ENCODE data around the gene CDCA8.

Gene CDCA8

DNA sequence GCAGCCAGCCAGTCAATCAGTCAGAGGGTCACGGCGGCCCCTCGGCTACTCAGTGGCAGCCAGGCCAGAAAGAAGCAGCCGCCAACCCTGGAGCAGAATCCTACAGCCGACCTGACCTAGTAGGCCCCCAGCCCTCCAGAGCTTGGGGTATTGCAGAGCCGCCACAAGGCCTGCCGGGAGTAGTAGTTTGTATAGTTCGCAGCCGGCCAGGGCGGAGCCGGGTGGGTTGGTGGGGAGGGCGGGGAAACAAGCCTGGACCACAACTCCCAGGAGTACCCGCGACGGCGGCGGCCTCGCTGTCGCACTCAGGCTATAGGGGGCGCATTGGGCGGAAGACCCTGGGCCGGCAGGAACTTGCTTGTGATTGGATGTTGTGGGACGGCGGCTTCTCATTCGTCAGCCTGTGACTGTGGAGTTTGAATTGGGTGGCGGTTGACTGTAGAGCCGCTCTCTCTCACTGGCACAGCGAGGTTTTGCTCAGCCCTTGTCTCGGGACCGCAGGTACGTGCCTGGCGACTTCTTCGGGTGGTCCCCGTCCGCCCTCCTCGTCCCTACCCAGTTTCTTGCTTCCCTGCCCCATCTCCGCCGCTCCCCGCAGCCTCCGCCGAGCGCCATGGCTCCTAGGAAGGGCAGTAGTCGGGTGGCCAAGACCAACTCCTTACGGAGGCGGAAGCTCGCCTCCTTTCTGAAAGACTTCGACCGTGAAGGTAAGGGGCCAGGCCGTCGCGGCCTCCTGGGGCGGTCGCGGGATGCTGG lies at the start of gene CDCA8:
TSS of gene CDCA8 (plus strand) at position 439 of the 756 bp plus-strand sequence. CDS start at position 614, 175 bp downstream.
- DNase-seq, result peak; percentile 96 to 98

DNA sequence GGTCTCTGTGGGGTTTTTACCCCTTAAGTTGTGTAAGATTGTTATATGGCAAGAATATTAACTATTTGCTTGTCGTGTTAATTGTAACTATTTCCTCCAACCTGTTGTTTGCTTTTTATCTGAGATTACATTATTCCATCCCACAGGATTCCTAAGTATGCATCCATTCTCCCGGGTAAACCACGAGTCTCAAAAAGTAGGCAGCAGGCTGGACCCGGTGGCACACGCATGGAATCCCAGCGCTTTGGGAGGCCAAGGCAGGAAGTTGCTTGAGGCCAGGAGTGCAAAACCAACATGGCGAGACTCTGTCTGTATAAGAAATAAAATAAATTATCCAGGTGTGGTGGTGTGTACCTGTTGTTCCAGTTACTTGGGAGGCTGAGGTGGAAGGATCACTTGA lies 45.0 kb upstream of the CDCA8 start:
- DNase-seq, result no peak

DNA sequence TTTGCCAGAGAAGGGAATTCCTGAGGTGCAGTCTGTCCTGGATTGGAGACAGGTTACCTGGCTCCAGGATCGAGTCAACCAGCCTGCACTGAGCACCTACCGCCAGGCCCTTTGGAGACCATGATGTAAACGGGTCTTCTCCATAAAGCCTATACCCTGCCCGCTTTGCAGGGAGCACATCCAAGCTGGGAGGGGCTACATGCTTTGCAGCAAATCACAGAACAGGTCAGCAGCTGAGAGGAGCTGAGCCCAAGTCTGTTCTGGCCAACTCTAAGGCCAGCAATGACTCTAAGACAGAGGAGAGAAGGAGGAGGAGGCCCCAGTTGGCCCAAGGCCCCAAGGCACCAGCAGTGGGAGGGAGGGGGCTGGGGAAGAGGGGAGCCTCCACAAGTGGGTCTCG lies 42.1 kb upstream of the CDCA8 start:
- DNase-seq, result no peak

DNA sequence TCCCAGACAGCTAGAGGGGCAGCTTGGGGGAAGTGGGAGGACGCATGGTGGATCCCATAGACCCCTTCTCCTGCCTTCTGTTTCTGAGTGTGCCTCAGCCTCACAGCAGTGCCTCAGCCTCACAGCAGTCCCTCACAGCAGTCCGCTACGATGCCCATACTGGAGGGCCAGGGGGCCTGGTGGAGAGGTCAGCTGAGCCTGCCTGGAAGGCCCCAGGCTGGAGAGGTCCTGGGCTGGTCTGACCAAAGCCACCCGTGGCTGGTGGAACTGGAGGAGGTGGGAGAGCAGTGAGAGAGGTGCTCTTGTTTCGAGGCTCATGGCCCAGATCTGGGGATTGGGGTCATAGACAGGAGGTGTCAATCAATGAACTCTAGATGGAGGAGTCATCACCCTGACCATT lies 41.6 kb upstream of the CDCA8 start:
- DNase-seq, result no peak

DNA sequence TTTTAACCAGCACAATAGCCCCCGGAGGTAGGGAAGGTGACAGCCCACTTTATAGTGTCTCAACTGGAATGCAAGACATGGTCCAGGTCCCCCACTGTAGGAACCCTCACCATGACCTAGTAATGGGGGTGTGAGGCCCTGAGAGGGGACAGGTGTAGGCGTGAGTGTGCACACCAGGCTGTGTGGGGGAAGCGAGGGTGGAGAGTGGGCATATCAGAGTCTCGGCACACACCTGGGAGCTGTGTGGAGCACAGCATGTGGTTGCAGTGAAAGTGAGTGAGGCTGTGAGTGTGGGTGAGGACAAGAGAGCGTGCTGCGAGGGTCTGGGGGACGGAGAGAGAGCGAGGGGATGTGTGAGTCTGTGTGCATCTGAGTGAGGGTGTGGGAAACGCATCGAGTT lies 40.5 kb upstream of the CDCA8 start:
- no peak for DNase-seq

DNA sequence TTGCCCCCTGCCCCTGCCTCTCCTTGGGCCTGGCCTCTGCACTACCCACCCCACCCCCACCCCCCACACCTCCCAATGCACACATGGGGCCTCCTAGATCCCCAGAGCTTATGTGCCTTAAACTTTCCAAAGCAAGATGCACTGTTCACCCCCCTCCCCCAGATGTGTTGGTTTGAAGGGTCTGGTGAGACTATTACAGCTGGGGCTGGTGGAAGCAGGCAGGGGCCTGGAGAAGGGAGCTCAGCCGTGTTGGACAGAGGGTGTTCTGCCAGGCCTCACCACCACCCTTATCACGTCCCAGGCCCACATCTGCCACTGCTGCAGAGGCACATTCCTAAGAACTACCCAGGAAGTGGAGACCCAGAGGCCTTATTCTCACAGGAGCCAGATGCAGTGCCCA lies 39.3 kb upstream of the CDCA8 start:
- no peak for DNase-seq

DNA sequence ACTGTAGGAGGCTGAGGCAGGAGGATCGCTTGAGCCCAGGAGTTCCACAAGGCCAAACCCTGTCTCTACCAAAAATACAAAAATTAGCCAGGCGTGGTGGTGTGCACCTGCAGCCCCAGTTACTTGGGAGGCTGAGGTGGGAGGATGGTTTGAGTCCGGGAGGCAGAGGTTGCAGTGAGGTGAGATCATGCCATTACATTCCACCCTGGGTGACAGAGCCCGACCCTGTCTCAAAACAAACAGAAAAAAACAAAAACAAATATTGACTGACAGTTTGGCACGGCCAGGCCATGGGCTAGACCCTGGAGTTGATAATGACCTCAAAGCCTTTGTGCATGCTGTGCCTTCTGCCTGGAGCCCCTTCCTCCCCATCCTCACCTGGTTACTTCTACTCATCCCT lies 38.4 kb upstream of the CDCA8 start:
- no peak for DNase-seq

DNA sequence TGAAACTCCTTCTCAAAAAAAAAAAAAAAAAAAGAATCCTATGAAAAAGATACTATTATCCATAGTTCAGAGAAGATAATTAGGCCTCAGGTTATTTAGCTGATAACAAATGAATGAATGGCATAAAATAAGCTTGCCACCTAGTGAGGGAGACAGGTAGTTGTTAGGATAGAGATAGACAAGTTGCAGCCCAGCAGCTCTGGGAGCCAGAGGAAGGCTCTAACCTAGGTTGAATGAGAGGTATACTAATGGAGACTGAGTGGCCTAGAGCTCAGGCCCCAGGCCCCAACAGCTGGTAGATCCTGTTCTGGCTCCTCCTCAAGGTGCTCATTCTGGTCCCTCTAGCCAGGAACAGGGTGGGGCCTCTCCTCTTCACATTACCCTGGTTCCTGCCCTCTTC lies 37.0 kb upstream of the CDCA8 start:
- DNase-seq, result no peak

DNA sequence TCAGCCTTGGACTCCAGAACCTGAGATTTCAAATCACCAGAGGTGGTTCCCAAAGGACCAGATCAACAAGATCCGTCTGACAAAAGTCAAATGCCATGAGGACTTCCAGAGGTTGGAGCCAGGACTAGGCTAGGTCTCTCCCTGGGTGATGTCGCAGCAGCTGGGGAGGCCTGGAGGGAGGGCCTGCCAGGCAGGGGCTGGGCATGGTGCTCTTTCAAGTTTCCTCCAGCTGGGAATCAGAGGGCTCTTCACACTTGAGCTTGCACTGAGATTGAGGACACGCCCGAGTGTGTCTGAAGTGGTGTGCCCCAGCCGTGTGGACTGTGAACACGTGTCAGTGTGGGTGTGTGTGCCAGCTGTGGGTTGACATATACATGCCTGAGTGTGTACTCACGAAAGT lies 36.3 kb upstream of the CDCA8 start:
- no peak for DNase-seq

DNA sequence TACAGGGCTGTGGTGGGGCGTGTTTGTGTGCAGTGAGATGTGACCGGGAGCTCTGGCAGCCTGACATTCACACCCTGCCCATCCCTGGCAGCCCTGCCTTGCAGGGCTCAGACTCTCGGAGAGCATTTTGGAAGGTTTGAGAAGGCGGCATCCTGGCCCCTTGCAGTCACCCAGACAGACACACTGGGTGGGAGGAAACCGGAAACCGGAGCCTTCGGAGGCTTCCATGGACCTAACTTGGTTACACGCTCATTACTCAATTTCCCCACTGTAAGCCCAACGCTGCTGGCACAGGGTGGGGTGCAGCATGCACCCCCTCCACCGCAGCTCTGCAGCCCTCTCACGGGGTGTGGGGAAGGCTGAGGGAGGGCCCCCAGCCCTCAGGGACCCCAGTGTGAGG lies 35.4 kb upstream of the CDCA8 start:
- no peak for DNase-seq

DNA sequence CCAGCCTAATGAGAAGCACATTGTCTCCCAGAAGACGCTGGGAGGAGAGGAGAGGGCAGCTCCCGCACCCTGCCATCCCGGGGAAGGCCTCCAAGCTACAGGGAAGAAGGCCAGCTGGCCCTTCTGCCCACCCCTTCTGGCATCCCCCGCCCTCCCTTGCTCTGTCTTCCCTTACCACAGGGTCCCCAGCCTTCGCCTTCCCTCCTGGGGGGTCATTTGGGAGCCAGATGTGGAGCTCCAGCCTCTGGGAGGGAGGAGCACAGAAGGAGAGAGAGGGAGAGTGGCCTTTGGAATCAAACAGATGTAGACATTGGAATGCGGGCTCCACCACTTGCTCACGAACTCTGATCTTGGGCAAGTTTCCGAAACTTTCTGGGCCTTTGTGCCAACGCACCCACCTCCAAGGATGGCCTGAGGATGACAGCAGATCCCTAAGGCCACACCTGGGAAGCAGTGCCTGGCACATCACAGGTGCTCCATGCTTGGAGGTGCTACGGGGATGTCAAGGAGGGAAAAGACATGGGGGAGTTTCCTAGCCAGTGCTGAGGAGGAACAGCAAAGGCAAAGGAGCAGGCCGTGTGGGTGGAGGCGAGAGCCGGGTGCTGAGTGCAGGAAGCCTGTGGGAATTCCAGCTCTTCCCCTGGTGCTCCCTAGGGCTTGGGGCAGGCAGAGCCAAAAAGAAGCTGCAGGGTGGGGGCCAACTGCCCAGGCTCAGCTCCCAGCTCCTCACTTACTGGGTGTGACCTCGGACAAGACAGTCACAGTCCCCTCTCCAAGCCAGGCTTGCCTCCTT lies 34.5 kb upstream of the CDCA8 start:
- DNase-seq, result no peak

DNA sequence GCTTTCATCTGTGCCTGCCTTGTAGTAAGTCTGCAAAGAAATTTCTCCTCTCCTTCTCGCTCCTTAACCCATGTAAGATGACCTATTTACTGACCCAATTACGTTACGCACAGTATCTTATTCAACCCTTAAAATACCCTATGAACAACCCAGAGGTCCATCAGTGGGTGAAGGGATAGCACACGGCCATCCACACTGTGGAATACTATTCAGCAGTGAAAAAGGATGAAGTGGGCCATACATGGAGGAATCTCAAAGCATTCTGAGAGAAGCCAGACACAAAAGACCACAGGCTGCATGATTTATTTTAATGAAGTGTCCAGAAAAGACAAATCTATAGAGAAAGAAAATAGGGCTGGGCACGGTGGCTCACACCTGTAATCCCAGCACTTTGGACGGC lies 33.8 kb upstream of the CDCA8 start:
- no peak for DNase-seq

DNA sequence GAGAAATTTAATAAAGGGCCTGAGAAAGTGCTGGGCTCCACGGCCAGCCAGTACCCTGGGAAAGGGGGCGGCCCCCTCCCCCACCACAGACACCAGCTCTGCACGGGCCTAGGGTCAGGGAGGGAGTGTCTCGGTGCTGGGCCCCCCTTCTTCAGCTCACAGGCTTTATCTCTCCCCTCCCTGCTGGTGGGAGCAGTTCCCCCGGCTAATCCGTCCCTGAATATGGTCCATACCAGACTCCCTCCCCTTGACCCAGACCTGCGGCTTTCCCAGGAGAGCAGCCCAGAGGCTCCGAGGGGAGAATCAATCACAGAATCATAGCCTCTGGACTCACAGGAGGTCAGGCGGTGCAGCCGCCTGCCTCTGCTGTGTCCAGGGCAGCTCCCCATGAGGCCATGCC lies 31.7 kb upstream of the CDCA8 start:
- no peak for DNase-seq

DNA sequence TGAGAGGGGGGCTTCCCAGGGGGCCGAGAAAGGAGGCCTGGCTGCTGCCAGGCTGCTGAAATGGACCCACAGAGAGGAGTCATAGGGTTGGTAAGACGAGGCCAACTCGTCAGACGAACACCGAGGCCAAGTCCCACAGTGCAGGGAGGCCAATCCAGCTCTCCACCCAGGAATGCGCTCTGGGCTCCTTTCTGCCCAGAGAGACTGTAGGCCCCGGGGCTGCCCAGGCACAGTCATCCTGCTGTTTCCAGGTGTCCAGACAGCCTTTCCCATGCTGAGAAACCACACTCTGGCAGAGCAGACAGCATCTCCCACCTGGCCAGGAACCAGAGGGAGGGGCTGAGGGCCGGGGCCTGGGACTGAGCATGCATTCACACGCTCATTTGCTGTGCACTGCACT lies 30.9 kb upstream of the CDCA8 start:
- no peak for DNase-seq

DNA sequence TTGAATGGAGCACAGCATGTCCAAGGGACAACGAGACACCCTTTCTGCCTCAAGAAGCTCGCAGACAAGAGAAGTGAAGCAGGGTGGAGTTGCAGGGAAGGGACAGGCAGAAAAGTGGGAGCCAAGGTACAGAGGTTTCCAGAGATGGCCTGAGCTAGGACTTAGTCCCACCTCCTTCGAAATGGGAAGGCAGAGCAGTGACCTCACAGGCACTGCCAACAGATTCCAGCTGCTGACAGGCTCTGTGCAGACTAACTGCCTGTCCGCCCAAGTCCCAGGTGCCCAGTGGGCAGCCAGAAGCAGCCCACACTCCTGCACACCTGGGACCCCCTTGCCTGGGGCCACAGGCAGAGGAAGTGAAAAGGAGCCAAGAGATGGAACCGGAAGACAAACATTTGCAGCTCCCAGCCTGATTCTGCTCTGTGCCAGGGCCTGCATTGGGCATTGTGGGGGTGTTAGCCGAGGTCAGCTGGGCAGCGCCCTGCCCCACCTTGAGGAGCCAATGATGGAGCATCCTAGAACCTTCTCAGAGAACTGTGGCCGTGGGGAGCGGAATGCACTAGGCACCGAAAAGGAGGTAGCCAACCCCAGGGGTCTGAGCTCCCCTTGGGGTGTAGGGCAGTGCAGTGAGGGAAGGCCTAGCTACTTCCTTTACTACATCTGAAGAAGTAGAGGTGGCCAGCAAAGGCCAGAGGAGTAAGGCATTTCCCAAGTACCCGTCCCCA lies 30.1 kb upstream of the CDCA8 start:
- no peak for DNase-seq

DNA sequence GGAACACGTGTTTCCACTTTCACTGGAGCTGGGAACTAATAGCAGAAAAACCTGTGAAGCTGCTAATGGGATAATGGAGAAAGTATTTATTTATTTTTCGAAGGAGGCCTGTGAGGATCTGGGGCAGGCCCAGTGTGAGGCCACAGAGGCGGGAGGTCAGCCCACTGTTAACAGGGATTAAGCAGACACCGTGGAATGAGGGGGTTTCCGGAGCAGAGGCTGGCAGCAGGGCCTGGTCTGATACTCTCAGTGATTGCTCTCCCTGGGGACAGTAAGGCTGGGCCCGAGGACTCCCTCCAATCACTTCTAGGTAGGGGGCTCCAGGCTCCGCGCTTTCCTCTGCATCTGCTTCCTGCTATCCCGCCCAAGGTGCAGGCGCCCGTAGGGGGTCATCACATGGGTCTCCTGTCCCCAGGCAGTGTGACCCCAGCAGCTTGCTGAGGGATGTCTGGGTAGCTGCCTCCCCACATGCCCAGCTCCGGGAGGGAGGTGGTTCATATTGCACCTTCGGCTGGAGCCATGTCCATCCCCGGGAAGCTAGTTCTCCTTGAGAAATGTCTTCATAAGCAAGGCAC lies 28.8 kb upstream of the CDCA8 start:
- no peak for DNase-seq

DNA sequence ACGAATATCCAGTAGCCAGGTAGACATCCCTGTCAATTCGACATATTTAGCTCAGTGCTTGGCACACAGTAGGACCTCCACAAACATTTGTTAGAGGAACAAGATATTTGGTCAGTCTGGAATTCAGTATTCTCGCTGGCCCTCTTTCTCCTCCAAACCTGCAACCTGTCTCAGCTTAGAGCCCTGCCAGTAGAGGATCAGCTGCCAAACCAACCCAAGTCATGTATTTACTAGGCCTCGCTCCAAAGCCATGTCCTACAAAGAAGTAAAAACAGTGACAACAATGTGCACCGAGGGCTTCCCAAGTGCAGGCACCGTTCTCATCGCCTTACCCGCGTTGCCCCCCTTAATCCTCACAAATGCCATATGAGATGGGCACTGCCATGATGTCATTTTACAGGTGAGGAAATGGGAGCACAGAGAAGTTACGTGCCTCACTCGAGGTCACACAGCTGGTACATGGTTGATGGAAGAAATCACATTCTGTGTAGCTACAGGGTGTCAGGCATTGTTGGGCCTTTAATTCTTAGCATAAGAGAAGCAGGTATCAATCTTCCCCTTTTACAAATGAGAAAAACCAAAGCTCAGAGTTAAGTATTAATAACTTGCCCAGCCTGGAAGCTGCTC lies 26.0 kb upstream of the CDCA8 start:
- DNase-seq, result no peak

DNA sequence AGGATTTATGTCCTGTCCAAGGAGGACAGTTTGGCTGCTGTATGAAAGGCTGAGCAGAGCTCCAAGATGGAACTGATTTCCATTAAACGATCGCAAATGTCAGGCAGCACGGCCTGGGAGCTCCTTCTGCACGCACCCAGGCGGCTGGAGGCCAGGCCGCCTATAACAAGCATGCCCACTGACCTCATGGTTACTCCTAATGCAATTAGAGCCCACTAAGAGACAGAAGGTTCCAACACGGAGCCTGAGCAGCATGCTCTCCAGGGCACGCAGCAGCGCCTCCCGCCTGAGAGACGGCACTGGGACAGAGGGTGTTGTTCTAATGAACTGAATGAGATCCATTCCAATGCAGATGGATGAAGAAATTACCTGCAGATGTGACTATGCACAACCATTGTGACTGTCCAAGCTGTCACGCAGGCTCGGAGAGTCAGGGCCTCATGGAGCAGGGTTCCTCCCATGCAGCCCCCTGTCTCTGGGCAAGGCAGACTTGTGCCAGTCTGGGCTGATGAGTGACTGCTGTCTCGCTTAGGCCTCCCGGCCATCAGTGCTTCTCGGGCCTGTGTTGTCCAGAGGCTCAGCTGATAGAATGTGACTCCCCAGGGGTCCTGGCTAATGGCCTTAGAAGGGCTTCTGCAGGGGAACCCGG lies 25.2 kb upstream of the CDCA8 start:
- no peak for DNase-seq

DNA sequence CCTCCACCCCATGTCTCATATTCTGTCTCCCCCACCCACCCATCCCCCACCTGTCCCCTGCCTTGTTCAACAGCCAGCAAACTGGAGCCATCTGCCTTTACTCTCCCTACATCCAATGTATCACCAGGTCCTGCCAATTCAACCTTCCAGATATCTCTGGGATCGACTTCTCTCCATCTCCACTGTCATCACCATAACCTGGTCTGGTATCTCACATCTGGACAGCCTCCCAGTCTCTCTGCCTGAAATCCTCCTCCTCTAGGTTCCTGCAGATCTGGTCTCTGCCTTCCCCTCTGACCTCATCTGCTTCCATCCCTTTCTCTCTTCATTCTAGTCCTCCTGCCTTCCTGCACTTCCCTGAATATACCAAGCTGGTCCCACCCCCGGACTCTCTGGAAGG lies 22.2 kb upstream of the CDCA8 start:
- DNase-seq, result no peak

DNA sequence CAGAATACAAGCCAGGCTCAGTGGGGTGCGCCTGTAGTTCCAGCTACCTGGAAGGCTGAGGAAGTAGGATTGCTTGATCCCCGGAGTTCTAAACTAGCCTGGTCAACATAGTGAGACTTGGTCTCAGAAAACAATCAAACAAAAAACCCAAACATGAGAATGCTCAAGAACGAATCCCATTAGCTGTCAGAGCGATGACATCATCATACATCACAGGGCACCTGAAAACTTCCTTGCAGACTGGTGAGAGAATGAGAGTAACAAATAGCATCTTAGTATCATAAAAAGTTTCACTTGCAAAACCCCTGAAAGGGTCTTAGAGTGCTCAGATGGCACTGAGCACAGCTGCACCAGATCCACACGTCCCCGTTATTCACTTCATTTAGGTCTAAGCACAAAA lies 21.1 kb upstream of the CDCA8 start:
- no peak for DNase-seq

DNA sequence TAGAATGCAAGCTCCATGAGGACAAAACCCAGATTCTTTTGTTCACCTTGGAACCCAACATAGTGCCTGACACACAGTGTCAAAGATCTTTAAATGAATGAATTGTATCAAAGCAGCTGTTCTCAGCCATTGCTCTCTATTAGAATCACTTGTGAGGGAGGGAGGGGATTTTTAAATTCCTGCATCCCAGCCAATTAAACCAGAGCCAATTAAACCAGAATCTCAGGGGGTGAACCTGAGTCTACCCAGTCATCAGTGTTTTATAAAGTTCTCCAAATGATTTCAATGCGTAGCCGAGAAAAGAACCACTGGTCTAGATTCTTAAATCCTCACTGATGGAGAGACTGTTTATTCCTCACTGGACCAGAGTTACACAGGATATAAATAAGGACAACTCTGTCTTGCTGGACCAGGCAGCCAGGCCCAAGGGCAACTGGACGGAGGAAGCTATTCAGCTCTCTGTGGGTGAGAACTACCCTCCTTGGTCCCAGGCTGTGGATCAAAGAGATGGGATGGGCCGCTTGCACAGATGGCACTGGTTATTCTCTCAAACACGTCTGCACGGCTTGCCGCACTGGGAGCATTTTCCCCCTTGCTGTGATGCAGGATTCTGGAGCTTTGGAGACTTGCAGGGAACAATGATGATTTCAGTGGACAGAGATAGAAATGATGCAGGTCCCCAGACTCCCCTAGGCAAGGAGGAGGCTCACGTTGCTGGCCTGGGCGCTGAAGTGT lies 20.0 kb upstream of the CDCA8 start:
- no peak for DNase-seq

DNA sequence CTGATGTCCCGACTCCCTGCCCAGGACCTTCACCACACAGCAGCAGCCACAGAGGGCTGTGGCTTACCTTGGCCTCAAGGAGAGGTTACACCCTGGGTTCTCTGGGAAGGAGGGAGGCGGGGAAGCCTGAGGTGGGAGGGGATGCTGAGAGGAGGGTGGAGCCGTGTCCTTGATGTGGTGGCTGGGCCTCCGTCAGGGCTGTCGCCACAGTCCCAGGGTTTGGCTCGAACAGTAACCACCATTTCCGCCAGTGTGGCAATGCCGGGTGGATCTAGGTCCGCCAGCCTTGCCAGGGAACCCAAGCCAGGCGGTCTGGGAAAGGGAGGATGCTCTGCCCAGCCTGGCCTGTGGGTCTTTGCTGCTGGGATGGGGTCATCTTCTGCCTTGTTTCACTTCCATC lies 18.4 kb upstream of the CDCA8 start:
- peak; percentile 30 to 44 for DNase-seq

Data from stimulated activated CD4-positive, alpha-beta T cell treated with anti-CD3 and anti-CD28 coated beads, Interleukin-4, amount 100 ng/mL, for 4 hours (primary cell).